Adipocyte (in vitro differentiated cells): ENCODE results near the gene UBL4A.

Experiments
- DNase-seq: peaks from one replicate; pipeline ENCODE4 v3.0.0-alpha.2; 2015; ENCODE audit warnings: low read depth
- H3K27me3 ChIP-seq: replicated peaks from 2 replicates; pipeline ENCODE4 v1.7.0; 2013; ENCODE audit warnings: mild to moderate bottlenecking, low read length, moderate library complexity; ENCODE audit not compliant: control insufficient read depth, insufficient read depth
- H3K36me3 ChIP-seq: 2 replicates; pipeline ENCODE4 v1.7.0; 2013; ENCODE audit warnings: low read length, mild to moderate bottlenecking, moderate library complexity; ENCODE audit not compliant: control insufficient read depth, insufficient read depth, severe bottlenecking
- H3K4me1 ChIP-seq: 2 replicates; pipeline ENCODE4 v1.7.0; 2013; ENCODE audit warnings: mild to moderate bottlenecking, low read length, moderate library complexity; ENCODE audit not compliant: control insufficient read depth, insufficient read depth
- H3K4me3 ChIP-seq: 2 replicates; pipeline ENCODE4 v1.7.0; 2013; ENCODE audit warnings: mild to moderate bottlenecking, low read length, moderate library complexity
- H3K9ac ChIP-seq: 2 replicates; pipeline ENCODE4 v1.7.0; 2013; ENCODE audit warnings: mild to moderate bottlenecking, low read length, moderate library complexity
- H3K9me3 ChIP-seq: 2 replicates; pipeline ENCODE4 v1.7.0; 2013; ENCODE audit warnings: mild to moderate bottlenecking, low read length, moderate library complexity; ENCODE audit not compliant: control insufficient read depth

Gene UBL4A

GRCh38 chrX:154441984-154442707 is 44.3 kb downstream of the UBL4A start:
- H3K9ac ChIP-seq = no peak overlapping the region
- DNase-seq = no peak
- H3K9me3 ChIP-seq = no peaks in the 10 kb centered on the region
- peaks cover 13% of the 10 kb centered on the region for H3K4me1 ChIP-seq
- H3K4me3 ChIP-seq = no peak overlapping the region
- H3K36me3 ChIP-seq = peaks cover 10% of the 10 kb centered on the region
- H3K27me3 ChIP-seq = no peaks in the 10 kb centered on the region

GRCh38 chrX:154441564-154441963 is 44.9 kb downstream of the UBL4A start:
- Histone ChIP-seq H3K36me3 (peaks cover 10% of the 10 kb centered on the region), H3K4me3 (no peak overlapping the region), H3K4me1 (peaks cover 13% of the 10 kb centered on the region), H3K9me3 (no peaks in the 10 kb centered on the region), H3K9ac (no peak overlapping the region), H3K27me3 (no peaks in the 10 kb centered on the region)
- no peak for DNase-seq

GRCh38 chrX:154440623-154441357 is 45.6 kb downstream of the UBL4A start:
- Histone ChIP-seq H3K9ac (no peak overlapping the region), H3K9me3 (no peaks in the 10 kb centered on the region), H3K4me1 (peaks cover 11% of the 10 kb centered on the region), H3K36me3 (peaks cover 6% of the 10 kb centered on the region), H3K27me3 (no peaks in the 10 kb centered on the region), H3K4me3 (no peak overlapping the region)
- DNase-seq = no peak

- Histone ChIP-seq H3K4me1 (peaks cover 1% of the 10 kb centered on the region), H3K36me3 (peaks cover 15% of the 10 kb centered on the region), H3K9me3 (no peaks in the 10 kb centered on the region), H3K27me3 (no peaks in the 10 kb centered on the region), H3K4me3 (no peak overlapping the region), H3K9ac (no peak overlapping the region)
- no peak for DNase-seq
These were observed 46.6 kb downstream of the UBL4A start for GRCh38 chrX:154439841-154440240.

GRCh38 chrX:154437971-154438893 is 48.2 kb downstream of the UBL4A start:
- Histone ChIP-seq H3K4me1 (no peaks in the 10 kb centered on the region), H3K36me3 (peaks cover 31% of the 10 kb centered on the region), H3K27me3 (no peaks in the 10 kb centered on the region), H3K9me3 (no peaks in the 10 kb centered on the region), H3K9ac (peak overlapping the region; percentile 77), H3K4me3 (peak overlapping the region; percentile 77)
- peak; percentile 30 for DNase-seq

GRCh38 chrX:154436983-154437752 is 49.2 kb downstream of the UBL4A start, which contains the start of gene GDI1:
Gene GDI1, plus strand, starts transcription at chrX:154437154. Its CDS starts 101 bp downstream, at chrX:154437255.
- DNase-seq = peak; percentile 69
- Histone ChIP-seq H3K9ac (peak within 1 kb of the TSS; percentile 77), H3K27me3 (no peaks in the 10 kb centered on the region), H3K36me3 (peaks cover 30% of the 10 kb centered on the region), H3K4me3 (peak within 1 kb of the TSS; percentile 77), H3K9me3 (no peaks in the 10 kb centered on the region), H3K4me1 (no peaks in the 10 kb centered on the region)

- peaks cover 29% of the 10 kb centered on the region for H3K36me3 ChIP-seq
- H3K9ac ChIP-seq = peak overlapping the region; percentile 77
- peak overlapping the region; percentile 77 for H3K4me3 ChIP-seq
- H3K27me3 ChIP-seq = no peaks in the 10 kb centered on the region
- DNase-seq = peak; percentile 61
- H3K4me1 ChIP-seq = no peaks in the 10 kb centered on the region
- no peaks in the 10 kb centered on the region for H3K9me3 ChIP-seq
These were observed 49.9 kb downstream of the UBL4A start for GRCh38 chrX:154436374-154436982.

- Histone ChIP-seq H3K4me1 (peaks cover 8% of the 10 kb centered on the region), H3K36me3 (peaks cover 29% of the 10 kb centered on the region), H3K4me3 (no peak overlapping the region), H3K9me3 (no peaks in the 10 kb centered on the region), H3K27me3 (no peaks in the 10 kb centered on the region), H3K9ac (no peak overlapping the region)
- no peak for DNase-seq
These were observed 51.2 kb downstream of the UBL4A start for GRCh38 chrX:154435171-154435733.

GRCh38 chrX:154434394-154435168 is 51.8 kb downstream of the UBL4A start:
- Histone ChIP-seq H3K36me3 (peaks cover 29% of the 10 kb centered on the region), H3K4me3 (no peak overlapping the region), H3K9ac (no peak overlapping the region), H3K27me3 (peaks cover 3% of the 10 kb centered on the region), H3K9me3 (no peaks in the 10 kb centered on the region), H3K4me1 (peaks cover 11% of the 10 kb centered on the region)
- no peak for DNase-seq
